K562 (cell line): ENCODE results near the gene CLDN7. TPM values are rescaled to one million over a fixed set of nuclear protein-coding genes. Genes with fewer than 3 reads are reported as not detected.

Experiments
- ASH1L ChIP-seq: fragments of 450-650 bp; IDR thresholded peaks from 2 replicates; pipeline ENCODE4 v1.6.1; 2018; ENCODE audit warnings: borderline replicate concordance, mild to moderate bottlenecking, low read depth; ENCODE audit not compliant: partially characterized antibody
- BCL6 ChIP-seq: fragments of 250-450 bp; sonication (Bioruptor Pico); IDR thresholded peaks from 2 replicates; pipeline ENCODE4 v1.4.0; 2020
- IRF2 ChIP-seq: sonication (generic); formaldehyde crosslinking; IDR thresholded peaks from 2 replicates; pipeline ENCODE4 v1.8.1; 2022; ENCODE audit warnings: mild to moderate bottlenecking, missing genetic modification reagents
- NCOA1 ChIP-seq: fragments of 450-650 bp; IDR thresholded peaks from 2 replicates; pipeline ENCODE4 v1.6.1; 2016; ENCODE audit warnings: low read depth
- PURB ChIP-seq: sonication (generic); formaldehyde crosslinking; IDR thresholded peaks from 2 replicates; pipeline ENCODE4 v1.9.0; 2021; ENCODE audit warnings: low read depth, mild to moderate bottlenecking, missing genetic modification reagents
- TEAD2 ChIP-seq: fragments of 450-650 bp; IDR thresholded peaks from 2 replicates; pipeline ENCODE4 v1.6.1; 2016; ENCODE audit warnings: missing genetic modification characterization, control low read depth, missing compliant biosample characterization
- U2AF2 ChIP-seq: fragments of 200-400 bp; formaldehyde crosslinking; optimal IDR thresholded peaks from 2 replicates; pipeline ENCODE3; 2017; ENCODE audit warnings: low read depth, mild to moderate bottlenecking, low read length
- ZNF592 ChIP-seq: fragments of 450-650 bp; IDR thresholded peaks from 2 replicates; pipeline ENCODE4 v1.6.1; 2017; ENCODE audit warnings: antibody characterized with exemption, mild to moderate bottlenecking
- polyA plus RNA-seq, 8 experiments: library from polyadenylated mRNA; depleted of rRNA in 4 of 8; stranded (reverse) in 5 of 8; unstranded in 3 of 8; fragments of >200 nt; fragmentation: Nextera tagmentation in 2 of 8; fragmentation: Illumina TruSeq in 1 of 8; extraction: Ambion mirVana in 2 of 8; extraction: Trizol in 1 of 8; gene quantifications; 2 replicates each; pipeline versions ENCODE4 v1.2.1 to v1.2.3, GENCODE V29; 2011 to 2014; ENCODE audit warnings: inconsistent platforms in 1 of 8, missing spikeins in 1 of 8
- total RNA-seq, 7 experiments: library from RNA; depleted of rRNA in 6 of 7; stranded (reverse); fragments of >200 nt in 6 of 7; fragmentation: Illumina TruSeq in 2 of 7; extraction: Trizol in 2 of 7; gene quantifications; 2 replicates each; pipeline versions ENCODE4 v1.2.1 to v1.2.3, GENCODE V29; 2011 to 2021; ENCODE audit warnings: low replicate concordance in 1 of 7
- TF ChIP-seq, protein P1 (sequence below), 2 experiments: fragments of 450-650 bp; formaldehyde crosslinking in 1 of 2; IDR thresholded peaks; 2 replicates each; pipeline versions ENCODE4 v1.4.0 to v1.6.1; 2014 to 2020; ENCODE audit warnings: mild to moderate bottlenecking in 2 of 2, borderline replicate concordance in 1 of 2, low read depth in 1 of 2
- TF ChIP-seq, protein P2 (sequence below): sonication (generic); formaldehyde crosslinking; IDR thresholded peaks from 2 replicates; pipeline ENCODE4 v1.8.1; 2023; ENCODE audit warnings: missing genetic modification reagents, mild to moderate bottlenecking, borderline replicate concordance

The CLDN7 gene
- total and polyA plus RNA-seq, 9 of the 15 experiments (the other 6 are each of a cell fraction or from before 2014, with no cell fraction given) = 2.2 to 14.5 (median 7.6) TPM

GRCh38 chr17:7296189-7296861 is 34.0 kb upstream of the CLDN7 start (continued):
- TF ChIP-seq, protein P1, sequence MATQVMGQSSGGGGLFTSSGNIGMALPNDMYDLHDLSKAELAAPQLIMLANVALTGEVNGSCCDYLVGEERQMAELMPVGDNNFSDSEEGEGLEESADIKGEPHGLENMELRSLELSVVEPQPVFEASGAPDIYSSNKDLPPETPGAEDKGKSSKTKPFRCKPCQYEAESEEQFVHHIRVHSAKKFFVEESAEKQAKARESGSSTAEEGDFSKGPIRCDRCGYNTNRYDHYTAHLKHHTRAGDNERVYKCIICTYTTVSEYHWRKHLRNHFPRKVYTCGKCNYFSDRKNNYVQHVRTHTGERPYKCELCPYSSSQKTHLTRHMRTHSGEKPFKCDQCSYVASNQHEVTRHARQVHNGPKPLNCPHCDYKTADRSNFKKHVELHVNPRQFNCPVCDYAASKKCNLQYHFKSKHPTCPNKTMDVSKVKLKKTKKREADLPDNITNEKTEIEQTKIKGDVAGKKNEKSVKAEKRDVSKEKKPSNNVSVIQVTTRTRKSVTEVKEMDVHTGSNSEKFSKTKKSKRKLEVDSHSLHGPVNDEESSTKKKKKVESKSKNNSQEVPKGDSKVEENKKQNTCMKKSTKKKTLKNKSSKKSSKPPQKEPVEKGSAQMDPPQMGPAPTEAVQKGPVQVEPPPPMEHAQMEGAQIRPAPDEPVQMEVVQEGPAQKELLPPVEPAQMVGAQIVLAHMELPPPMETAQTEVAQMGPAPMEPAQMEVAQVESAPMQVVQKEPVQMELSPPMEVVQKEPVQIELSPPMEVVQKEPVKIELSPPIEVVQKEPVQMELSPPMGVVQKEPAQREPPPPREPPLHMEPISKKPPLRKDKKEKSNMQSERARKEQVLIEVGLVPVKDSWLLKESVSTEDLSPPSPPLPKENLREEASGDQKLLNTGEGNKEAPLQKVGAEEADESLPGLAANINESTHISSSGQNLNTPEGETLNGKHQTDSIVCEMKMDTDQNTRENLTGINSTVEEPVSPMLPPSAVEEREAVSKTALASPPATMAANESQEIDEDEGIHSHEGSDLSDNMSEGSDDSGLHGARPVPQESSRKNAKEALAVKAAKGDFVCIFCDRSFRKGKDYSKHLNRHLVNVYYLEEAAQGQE (IDR thresholded peaks at IDR 0.05; ENCODE audit: borderline replicate concordance) = peak; percentile 88
- TF ChIP-seq, protein P1 (CRISPR knock-in tag; IDR thresholded peaks at IDR 0.05; ENCODE audit: low read depth) = no peak
- TF ChIP-seq NCOA1 (no peak), BCL6 (CRISPR knock-in tag) (no peak), PURB (CRISPR knock-in tag) (no peak), ASH1L (no peak), IRF2 (CRISPR knock-in tag) (no peak), U2AF2 (no peak), ZNF592 (peak; percentile 82), TEAD2 (tag) (no peak)
- TF ChIP-seq, protein P2, sequence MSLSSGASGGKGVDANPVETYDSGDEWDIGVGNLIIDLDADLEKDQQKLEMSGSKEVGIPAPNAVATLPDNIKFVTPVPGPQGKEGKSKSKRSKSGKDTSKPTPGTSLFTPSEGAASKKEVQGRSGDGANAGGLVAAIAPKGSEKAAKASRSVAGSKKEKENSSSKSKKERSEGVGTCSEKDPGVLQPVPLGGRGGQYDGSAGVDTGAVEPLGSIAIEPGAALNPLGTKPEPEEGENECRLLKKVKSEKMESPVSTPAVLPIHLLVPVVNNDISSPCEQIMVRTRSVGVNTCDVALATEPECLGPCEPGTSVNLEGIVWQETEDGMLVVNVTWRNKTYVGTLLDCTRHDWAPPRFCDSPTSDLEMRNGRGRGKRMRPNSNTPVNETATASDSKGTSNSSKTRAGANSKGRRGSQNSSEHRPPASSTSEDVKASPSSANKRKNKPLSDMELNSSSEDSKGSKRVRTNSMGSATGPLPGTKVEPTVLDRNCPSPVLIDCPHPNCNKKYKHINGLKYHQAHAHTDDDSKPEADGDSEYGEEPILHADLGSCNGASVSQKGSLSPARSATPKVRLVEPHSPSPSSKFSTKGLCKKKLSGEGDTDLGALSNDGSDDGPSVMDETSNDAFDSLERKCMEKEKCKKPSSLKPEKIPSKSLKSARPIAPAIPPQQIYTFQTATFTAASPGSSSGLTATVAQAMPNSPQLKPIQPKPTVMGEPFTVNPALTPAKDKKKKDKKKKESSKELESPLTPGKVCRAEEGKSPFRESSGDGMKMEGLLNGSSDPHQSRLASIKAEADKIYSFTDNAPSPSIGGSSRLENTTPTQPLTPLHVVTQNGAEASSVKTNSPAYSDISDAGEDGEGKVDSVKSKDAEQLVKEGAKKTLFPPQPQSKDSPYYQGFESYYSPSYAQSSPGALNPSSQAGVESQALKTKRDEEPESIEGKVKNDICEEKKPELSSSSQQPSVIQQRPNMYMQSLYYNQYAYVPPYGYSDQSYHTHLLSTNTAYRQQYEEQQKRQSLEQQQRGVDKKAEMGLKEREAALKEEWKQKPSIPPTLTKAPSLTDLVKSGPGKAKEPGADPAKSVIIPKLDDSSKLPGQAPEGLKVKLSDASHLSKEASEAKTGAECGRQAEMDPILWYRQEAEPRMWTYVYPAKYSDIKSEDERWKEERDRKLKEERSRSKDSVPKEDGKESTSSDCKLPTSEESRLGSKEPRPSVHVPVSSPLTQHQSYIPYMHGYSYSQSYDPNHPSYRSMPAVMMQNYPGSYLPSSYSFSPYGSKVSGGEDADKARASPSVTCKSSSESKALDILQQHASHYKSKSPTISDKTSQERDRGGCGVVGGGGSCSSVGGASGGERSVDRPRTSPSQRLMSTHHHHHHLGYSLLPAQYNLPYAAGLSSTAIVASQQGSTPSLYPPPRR (CRISPR knock-in tag) = no peak
